ENCODE data around the gene BACE1. TPM values are rescaled to one million over a fixed set of nuclear protein-coding genes. Genes with fewer than 3 reads are reported as not detected.

BACE1 gene
- total and polyA plus RNA-seq, 4 donors: 5.1 to 30.7 (median 13.2) TPM

DNA sequence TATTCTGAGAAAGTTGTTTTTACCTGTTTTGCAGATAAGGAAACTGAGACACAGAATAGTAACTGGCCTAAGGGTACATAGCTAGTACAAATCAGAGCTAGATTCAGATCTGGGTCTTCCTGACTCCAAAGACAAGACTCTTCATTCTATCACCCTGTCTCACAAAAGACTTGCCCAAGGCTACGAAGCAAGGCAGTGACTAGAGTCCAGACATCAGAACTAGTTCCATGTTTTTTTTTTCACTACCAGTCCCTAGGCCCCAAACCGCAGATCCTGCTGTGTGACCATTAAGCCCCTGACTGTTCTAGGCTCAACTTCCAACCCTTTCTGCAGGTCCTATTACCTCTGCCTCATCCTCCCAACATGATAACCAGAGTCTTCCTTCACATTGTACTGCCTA is 23.4 kb downstream of the BACE1 start:
- H3K27ac ChIP-seq (ENCODE audit: low read depth in 1 of 2, low read length in 1 of 2): no peak overlapping the region
- WGBS, 2 donors: 92 to 100% methylated on average over 2 of the region's 2 CpGs
- TF ChIP-seq, protein P1, sequence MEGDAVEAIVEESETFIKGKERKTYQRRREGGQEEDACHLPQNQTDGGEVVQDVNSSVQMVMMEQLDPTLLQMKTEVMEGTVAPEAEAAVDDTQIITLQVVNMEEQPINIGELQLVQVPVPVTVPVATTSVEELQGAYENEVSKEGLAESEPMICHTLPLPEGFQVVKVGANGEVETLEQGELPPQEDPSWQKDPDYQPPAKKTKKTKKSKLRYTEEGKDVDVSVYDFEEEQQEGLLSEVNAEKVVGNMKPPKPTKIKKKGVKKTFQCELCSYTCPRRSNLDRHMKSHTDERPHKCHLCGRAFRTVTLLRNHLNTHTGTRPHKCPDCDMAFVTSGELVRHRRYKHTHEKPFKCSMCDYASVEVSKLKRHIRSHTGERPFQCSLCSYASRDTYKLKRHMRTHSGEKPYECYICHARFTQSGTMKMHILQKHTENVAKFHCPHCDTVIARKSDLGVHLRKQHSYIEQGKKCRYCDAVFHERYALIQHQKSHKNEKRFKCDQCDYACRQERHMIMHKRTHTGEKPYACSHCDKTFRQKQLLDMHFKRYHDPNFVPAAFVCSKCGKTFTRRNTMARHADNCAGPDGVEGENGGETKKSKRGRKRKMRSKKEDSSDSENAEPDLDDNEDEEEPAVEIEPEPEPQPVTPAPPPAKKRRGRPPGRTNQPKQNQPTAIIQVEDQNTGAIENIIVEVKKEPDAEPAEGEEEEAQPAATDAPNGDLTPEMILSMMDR (IDR thresholded peaks at IDR 0.05; ENCODE audit: control extremely low read depth, extremely low read depth): no peak
- DNase-seq: no peak
- no peaks in the 10 kb centered on the region for H3K27me3 ChIP-seq (ENCODE audit: control insufficient read depth in 3 of 3, insufficient read depth in 3 of 3, low read length in 2 of 3)
- peaks cover 0 to 2% (median 0%) of the 10 kb centered on the region in 5 donors for H3K4me1 ChIP-seq (ENCODE audit: control insufficient read depth in 5 of 5, insufficient read depth in 5 of 5, low read length in 5 of 5)
- H3K36me3 ChIP-seq (ENCODE audit: control insufficient read depth in 4 of 4, insufficient read depth in 4 of 4, low read length in 4 of 4): peaks cover 28 to 42% (median 32%) of the 10 kb centered on the region in 4 donors
- H3K4me3 ChIP-seq: no peak overlapping the region
- H3K9me3 ChIP-seq (ENCODE audit: control insufficient read depth in 4 of 4, insufficient read depth in 3 of 4, low read length in 3 of 4): no peaks in the 10 kb centered on the region
- ATAC-seq (ENCODE audit: insufficient read depth, low FRiP score): no peak
- no peak overlapping the region for H3K9ac ChIP-seq (ENCODE audit: insufficient read depth in 1 of 2, low read length in 2 of 2)

DNA sequence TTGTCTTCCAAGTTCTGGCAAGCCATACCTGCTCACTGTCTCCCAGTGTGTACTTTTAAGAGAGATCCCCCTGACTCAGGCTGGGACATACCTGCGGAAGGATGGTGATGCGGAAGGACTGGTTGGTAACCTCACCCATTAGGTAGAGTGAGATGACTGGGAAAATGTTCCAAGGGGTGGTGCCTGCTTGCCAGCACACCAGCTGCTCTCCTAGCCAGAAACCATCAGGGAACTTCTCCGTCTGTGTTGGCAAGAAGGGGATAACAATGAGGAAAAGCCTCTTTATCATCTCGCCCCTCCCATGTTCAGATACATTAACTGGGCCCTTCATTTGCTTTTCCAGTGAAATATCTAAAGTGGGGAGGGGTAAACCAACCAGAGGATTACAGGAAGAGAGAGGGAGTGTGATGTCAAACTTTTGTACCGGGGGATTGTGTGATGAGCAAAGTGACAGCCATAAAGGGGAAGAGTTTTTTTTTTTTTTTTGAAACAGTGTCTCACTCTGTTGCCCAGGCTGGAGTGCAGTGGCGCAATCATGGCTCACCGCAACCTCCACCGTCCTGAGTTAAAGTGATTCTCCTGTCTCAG is 25.2 kb downstream of the BACE1 start, which contains the start of gene BACE1-AS:
TSS of gene BACE1-AS (plus strand) at position 538 of the 588 bp plus-strand sequence.
- no peak for ATAC-seq (ENCODE audit: insufficient read depth, low FRiP score)
- 74 to 92% methylated on average over 8 of the region's 8 CpGs for WGBS, 2 donors
- H3K9me3 ChIP-seq (ENCODE audit: control insufficient read depth in 4 of 4, insufficient read depth in 3 of 4, low read length in 3 of 4): no peaks in the 10 kb centered on the region
- no peak within 1 kb of the TSS for H3K27ac ChIP-seq (ENCODE audit: low read depth in 1 of 2, low read length in 1 of 2)
- TF ChIP-seq, protein P1 (IDR thresholded peaks at IDR 0.05; ENCODE audit: control extremely low read depth, extremely low read depth): no peak
- H3K27me3 ChIP-seq (ENCODE audit: control insufficient read depth in 3 of 3, insufficient read depth in 3 of 3, low read length in 2 of 3): no peaks in the 10 kb centered on the region
- no peak for DNase-seq
- H3K36me3 ChIP-seq (ENCODE audit: control insufficient read depth in 4 of 4, insufficient read depth in 4 of 4, low read length in 4 of 4): peaks cover 35 to 46% (median 36%) of the 10 kb centered on the region in 4 donors
- peaks cover 0 to 2% (median 0%) of the 10 kb centered on the region in 5 donors for H3K4me1 ChIP-seq (ENCODE audit: control insufficient read depth in 5 of 5, insufficient read depth in 5 of 5, low read length in 5 of 5)
- no peak within 1 kb of the TSS for H3K9ac ChIP-seq (ENCODE audit: insufficient read depth in 1 of 2, low read length in 2 of 2)
- no peak within 1 kb of the TSS for H3K4me3 ChIP-seq

DNA sequence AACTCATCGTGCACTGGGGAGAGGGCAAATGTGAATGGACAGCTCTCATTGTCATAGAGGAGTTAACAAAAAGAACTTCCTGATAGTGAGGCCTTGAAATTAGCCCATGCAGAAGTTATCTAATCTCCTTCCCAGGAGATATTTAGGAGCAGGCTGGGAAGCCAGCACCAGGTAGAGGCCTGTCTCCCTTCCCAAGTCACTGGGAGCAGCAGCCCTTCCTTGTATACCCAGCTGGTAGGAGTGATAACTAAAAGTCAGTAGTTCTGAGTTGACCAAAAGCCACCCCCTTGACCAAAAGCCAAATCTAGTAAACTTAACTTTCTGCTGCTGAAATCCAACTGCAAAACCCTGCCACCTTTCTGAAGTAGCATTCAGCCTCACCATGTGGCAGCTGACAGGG is 26.3 kb downstream of the BACE1 start:
- Histone ChIP-seq H3K4me1 (ENCODE audit: control insufficient read depth in 5 of 5, insufficient read depth in 5 of 5, low read length in 5 of 5) (peaks cover 0 to 2% (median 0%) of the 10 kb centered on the region in 5 donors), H3K9me3 (ENCODE audit: control insufficient read depth in 4 of 4, insufficient read depth in 3 of 4, low read length in 3 of 4) (no peaks in the 10 kb centered on the region), H3K9ac (ENCODE audit: insufficient read depth in 1 of 2, low read length in 2 of 2) (no peak overlapping the region), H3K27me3 (ENCODE audit: control insufficient read depth in 3 of 3, insufficient read depth in 3 of 3, low read length in 2 of 3) (no peaks in the 10 kb centered on the region), H3K36me3 (ENCODE audit: control insufficient read depth in 4 of 4, insufficient read depth in 4 of 4, low read length in 4 of 4) (peaks cover 34 to 50% (median 41%) of the 10 kb centered on the region in 4 donors), H3K27ac (ENCODE audit: low read depth in 1 of 2, low read length in 1 of 2) (no peak overlapping the region), H3K4me3 (no peak overlapping the region)
- TF ChIP-seq, protein P1 (IDR thresholded peaks at IDR 0.05; ENCODE audit: control extremely low read depth, extremely low read depth): no peak
- WGBS, 2 donors: 95 to 100% methylated on average over 1 of the region's 1 CpG
- ATAC-seq (ENCODE audit: insufficient read depth, low FRiP score): no peak
- DNase-seq: no peak

Measured in lung (tissue), 12 donors.